ENCODE data around the gene LRRC26. TPM values are rescaled to one million over a fixed set of nuclear protein-coding genes. Genes with fewer than 3 reads are reported as not detected.

Gene LRRC26
- total and polyA plus RNA-seq, 2 donors (not counting 3 experiments of a cell fraction or from before 2014, with no cell fraction given) = 0.08 TPM; not detected in 1

DNA sequence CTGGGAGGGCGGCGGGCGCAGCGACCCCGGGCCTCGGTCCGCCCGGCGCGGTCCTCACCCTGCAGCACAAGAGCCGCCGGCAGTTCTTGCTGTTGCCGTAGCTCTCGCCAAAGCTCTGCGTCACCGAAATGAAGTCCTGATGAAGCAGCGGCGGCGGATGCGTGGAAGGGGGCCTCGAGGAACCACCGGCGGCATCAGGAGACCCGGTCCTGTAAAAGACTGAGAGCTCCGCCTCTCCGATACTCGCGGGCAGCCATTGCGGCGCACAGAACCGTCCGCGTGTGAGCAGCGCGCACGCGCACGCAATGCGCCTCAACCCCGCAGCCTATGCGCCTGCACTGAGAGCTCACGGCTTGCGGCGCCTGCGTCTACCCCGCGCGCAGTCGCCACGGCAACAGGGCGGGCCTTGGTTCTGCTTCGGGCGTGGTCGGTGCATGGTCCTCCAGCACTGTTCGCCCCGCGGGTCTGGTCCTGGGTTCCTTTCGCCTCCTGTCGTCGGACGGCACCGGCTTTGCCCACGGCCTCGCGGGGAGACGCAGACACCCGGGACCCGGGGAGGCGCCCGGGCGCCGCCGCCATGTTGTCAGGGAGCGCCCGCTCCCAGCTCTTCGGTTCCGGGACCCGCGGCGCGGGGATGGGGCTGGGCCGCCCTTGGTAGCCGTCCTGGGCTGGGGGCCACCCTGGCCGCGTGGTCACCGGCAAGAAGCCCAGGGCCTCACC, 40.2 kb downstream of the LRRC26 start:
- peak overlapping the region; percentile 39 to 63 (median 51) for H3K4me3 ChIP-seq (replicated peaks in 1 of 3; ENCODE audit: insufficient read depth in 1 of 3, low read depth in 1 of 3, low read length in 3 of 3)
- no peaks in the 10 kb centered on the region for H3K36me3 ChIP-seq (ENCODE audit: control insufficient read depth in 2 of 2, extremely low read depth in 1 of 2, insufficient read depth in 2 of 2, low read length in 2 of 2)
- H3K27ac ChIP-seq (ENCODE audit: insufficient read depth, low read depth, low read length) = peak overlapping the region; percentile 40
- ChIA-PET CTCF (interaction anchor here (0.8 to 3.3 kb wide), 11 partner anchors 8 to 107 kb away, joined by 3 to 17 read pairs (median 4); partner anchors contain the start of genes DPP7, GRIN1 and RNF224), POLR2A (interaction anchor here (0.6 to 1.3 kb wide), 6 partner anchors 14 to 151 kb away, joined by 3 to 9 read pairs (median 4); partner anchors contain the start of genes NPDC1, TPRN and TUBB4B)
- H3K9me3 ChIP-seq (replicated peaks; ENCODE audit: control insufficient read depth, insufficient read depth, low read length) = no peaks in the 10 kb centered on the region
- peak overlapping the region; percentile 85 for H2AFZ ChIP-seq (ENCODE audit: low read depth, low read length)
- peak overlapping the region; percentile 71 for H3K4me2 ChIP-seq (ENCODE audit: insufficient read depth, low read length)
- no peak for TF ChIP-seq MYC (IDR thresholded peaks at IDR 0.05; ENCODE audit: low read depth, low read length)
- TF ChIP-seq JUN (IDR thresholded peaks at IDR 0.05; ENCODE audit: borderline replicate concordance, insufficient read depth, insufficient read length, low read depth) = no peak
- TF ChIP-seq MAX (IDR thresholded peaks at IDR 0.05; ENCODE audit: insufficient read depth, insufficient read length) = peak; percentile 14
- TF ChIP-seq POLR2AphosphoS5 (IDR thresholded peaks at IDR 0.05; ENCODE audit: insufficient read depth, low read depth, low read length) = peak; percentile 92
- TF ChIP-seq POLR2A (IDR thresholded peaks at IDR 0.05; ENCODE audit: low read depth, low read length) = peak; percentile 94
- no peak for TF ChIP-seq EZH2 (IDR thresholded peaks at IDR 0.05; ENCODE audit: borderline replicate concordance, low read depth, low read length, severe bottlenecking)
- no peak for TF ChIP-seq GATA2 (IDR thresholded peaks at IDR 0.05; ENCODE audit: insufficient read depth, insufficient read length, low read depth, low read length)
- peak; percentile 17 for TF ChIP-seq FOS (IDR thresholded peaks at IDR 0.05; ENCODE audit: borderline replicate concordance, insufficient read depth, low read length)
- TF ChIP-seq, protein P1, sequence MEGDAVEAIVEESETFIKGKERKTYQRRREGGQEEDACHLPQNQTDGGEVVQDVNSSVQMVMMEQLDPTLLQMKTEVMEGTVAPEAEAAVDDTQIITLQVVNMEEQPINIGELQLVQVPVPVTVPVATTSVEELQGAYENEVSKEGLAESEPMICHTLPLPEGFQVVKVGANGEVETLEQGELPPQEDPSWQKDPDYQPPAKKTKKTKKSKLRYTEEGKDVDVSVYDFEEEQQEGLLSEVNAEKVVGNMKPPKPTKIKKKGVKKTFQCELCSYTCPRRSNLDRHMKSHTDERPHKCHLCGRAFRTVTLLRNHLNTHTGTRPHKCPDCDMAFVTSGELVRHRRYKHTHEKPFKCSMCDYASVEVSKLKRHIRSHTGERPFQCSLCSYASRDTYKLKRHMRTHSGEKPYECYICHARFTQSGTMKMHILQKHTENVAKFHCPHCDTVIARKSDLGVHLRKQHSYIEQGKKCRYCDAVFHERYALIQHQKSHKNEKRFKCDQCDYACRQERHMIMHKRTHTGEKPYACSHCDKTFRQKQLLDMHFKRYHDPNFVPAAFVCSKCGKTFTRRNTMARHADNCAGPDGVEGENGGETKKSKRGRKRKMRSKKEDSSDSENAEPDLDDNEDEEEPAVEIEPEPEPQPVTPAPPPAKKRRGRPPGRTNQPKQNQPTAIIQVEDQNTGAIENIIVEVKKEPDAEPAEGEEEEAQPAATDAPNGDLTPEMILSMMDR (IDR thresholded peaks at IDR 0.05; ENCODE audit: extremely low read depth in 1 of 2, insufficient read depth in 1 of 2, low read depth in 1 of 2, low read length in 2 of 2) = no peak
- intact Hi-C loops (cut with micrococcal nuclease) = loop anchor here (1.0 kb wide), 2 partner anchors 71 to 94 kb away; partner anchors contain the start of gene TPRN
- peak; percentile 93 for FAIRE-seq
- no TSS peak for BruUV-seq (replicated peaks)
- DNase-seq (ENCODE audit: low read depth, low spot score) = peak; percentile 92
- H3K79me2 ChIP-seq (ENCODE audit: control insufficient read depth, insufficient read depth, low read length) = peaks cover 20% of the 10 kb centered on the region
- H3K27me3 ChIP-seq (ENCODE audit: control insufficient read depth in 2 of 2, insufficient read depth in 2 of 2, low read length in 2 of 2) = no peaks in the 10 kb centered on the region
- peaks cover 26% of the 10 kb centered on the region for H3K4me1 ChIP-seq (ENCODE audit: control insufficient read depth, extremely low read depth, insufficient read depth, low read length)
- H3K9me1 ChIP-seq (replicated peaks; ENCODE audit: control insufficient read depth, extremely low read depth, insufficient read depth, low read length) = no peaks in the 10 kb centered on the region
- H3K9ac ChIP-seq (replicated peaks; ENCODE audit: extremely low read depth, insufficient read depth, low read length) = peak overlapping the region; percentile 69
- H4K20me1 ChIP-seq (replicated peaks; ENCODE audit: control insufficient read depth, extremely low read depth, insufficient read depth, low read length) = no peaks in the 10 kb centered on the region
- dilution Hi-C loops (cut with MboI; ENCODE audit: extremely low pct_ligation_motif_present, low sequenced_read_pairs) = no loop called here

All from endothelial cell of umbilical vein (primary cell).